NCI-H128 (cell line): ENCODE measurements around the gene TMEM11.

Experiments
- DNase-seq: peaks from one replicate; lab custom pipeline; 2025; ENCODE audit not compliant: unreplicated experiment; lab: John Stamatoyannopoulos, UW

The TMEM11 gene

GRCh38 chr17:21186399-21187187, 27.4 kb downstream of the TMEM11 start:
- no peak for DNase-seq

- DNase-seq: no peak
Measured at GRCh38 chr17:21185061-21185460, 28.9 kb downstream of the TMEM11 start.

GRCh38 chr17:21184570-21184969, 29.4 kb downstream of the TMEM11 start:
- no peak for DNase-seq

GRCh38 chr17:21183468-21183867, 30.5 kb downstream of the TMEM11 start:
- no peak for DNase-seq

- DNase-seq: no peak
Measured at GRCh38 chr17:21177854-21178600, 35.9 kb downstream of the TMEM11 start.

GRCh38 chr17:21177401-21177800, 36.6 kb downstream of the TMEM11 start:
- DNase-seq: no peak

- DNase-seq: no peak
Measured at GRCh38 chr17:21176773-21177395, 37.1 kb downstream of the TMEM11 start.

GRCh38 chr17:21174713-21175112, 39.2 kb downstream of the TMEM11 start:
- no peak for DNase-seq

- DNase-seq: no peak
Measured at GRCh38 chr17:21174186-21174585, 39.8 kb downstream of the TMEM11 start.

- DNase-seq: no peak
Measured at GRCh38 chr17:21173543-21173942, 40.4 kb downstream of the TMEM11 start.

GRCh38 chr17:21172846-21173245, 41.1 kb downstream of the TMEM11 start:
- DNase-seq: no peak

- no peak for DNase-seq
Measured at GRCh38 chr17:21171970-21172510, 41.9 kb downstream of the TMEM11 start.

- DNase-seq: no peak
Measured at GRCh38 chr17:21171309-21171922, 42.5 kb downstream of the TMEM11 start.

GRCh38 chr17:21170809-21171208, 43.2 kb downstream of the TMEM11 start:
- DNase-seq: no peak

GRCh38 chr17:21169496-21169895, 44.5 kb downstream of the TMEM11 start:
- no peak for DNase-seq

GRCh38 chr17:21168555-21168865, 45.5 kb downstream of the TMEM11 start:
- DNase-seq: no peak

- no peak for DNase-seq
Measured at GRCh38 chr17:21167303-21167702, 46.7 kb downstream of the TMEM11 start.

- no peak for DNase-seq
Measured at GRCh38 chr17:21166595-21167210, 47.3 kb downstream of the TMEM11 start.

- no peak for DNase-seq
Measured at GRCh38 chr17:21165922-21166594, 47.9 kb downstream of the TMEM11 start.

GRCh38 chr17:21164620-21165019, 49.3 kb downstream of the TMEM11 start:
- DNase-seq: no peak
